Measurements from ENCODE around the gene POR. TPM values are rescaled to one million over a fixed set of nuclear protein-coding genes. Genes with fewer than 3 reads are reported as not detected.
"Not testable (repeated sequence)": the region's sequence is repeated elsewhere in the genome, so short reads cannot be mapped to it uniquely, and the experiment has no call there.

POR gene
- total RNA-seq, 1 donor from 2014 or later = 236 TPM

GRCh38 chr7:75896803-75897327, 18.1 kb upstream of the POR start:
- TF ChIP-seq CTCF (IDR thresholded peaks at IDR 0.05) = no peak
- Histone ChIP-seq H3K27me3 (no peaks in the 10 kb centered on the region), H3K36me3 (no peaks in the 10 kb centered on the region), H3K4me3 (no peak overlapping the region), H3K4me1 (no peaks in the 10 kb centered on the region), H3K27ac (no peak overlapping the region), H3K9me3 (no peaks in the 10 kb centered on the region)
- intact Hi-C loops (cut with DNase I) = no loop called here
- DNase-seq (ENCODE audit: low spot score in 2 of 2) = no peak

- DNase-seq (ENCODE audit: low spot score in 2 of 2) = no peak
- no peak for TF ChIP-seq CTCF (IDR thresholded peaks at IDR 0.05)
- H3K9me3 ChIP-seq = no peaks in the 10 kb centered on the region
- intact Hi-C loops (cut with DNase I) = no loop called here
- no peaks in the 10 kb centered on the region for H3K36me3 ChIP-seq
- no peaks in the 10 kb centered on the region for H3K4me1 ChIP-seq
- H3K27ac ChIP-seq = no peak overlapping the region
- H3K4me3 ChIP-seq = no peak overlapping the region
- no peaks in the 10 kb centered on the region for H3K27me3 ChIP-seq
Measured at GRCh38 chr7:75900617-75901315, 14.2 kb upstream of the POR start.

GRCh38 chr7:75905785-75906604, 9.0 kb upstream of the POR start:
- no peaks in the 10 kb centered on the region for H3K9me3 ChIP-seq
- no peak for TF ChIP-seq CTCF (IDR thresholded peaks at IDR 0.05)
- intact Hi-C loops (cut with DNase I) = no loop called here
- H3K27me3 ChIP-seq = no peaks in the 10 kb centered on the region
- H3K4me3 ChIP-seq = no peak overlapping the region
- peak overlapping the region in 1 of 2 donors; percentile 44 for H3K27ac ChIP-seq
- DNase-seq (ENCODE audit: low spot score in 2 of 2) = peak in 1 of 2 donors; percentile 83
- no peaks in the 10 kb centered on the region for H3K36me3 ChIP-seq
- H3K4me1 ChIP-seq = no peaks in the 10 kb centered on the region

GRCh38 chr7:75906991-75907667, 7.8 kb upstream of the POR start:
- no peak for DNase-seq (ENCODE audit: low spot score in 2 of 2)
- no peak overlapping the region for H3K27ac ChIP-seq
- TF ChIP-seq CTCF (IDR thresholded peaks at IDR 0.05) = no peak

GRCh38 chr7:75907668-75908039, 7.3 kb upstream of the POR start:
- H3K4me1 ChIP-seq; H3K27ac ChIP-seq; intact Hi-C loops (cut with DNase I); H3K27me3 ChIP-seq; H3K9me3 ChIP-seq; H3K4me3 ChIP-seq; H3K36me3 ChIP-seq; DNase-seq (ENCODE audit: low spot score in 2 of 2): not testable (repeated sequence)

More at GRCh38 chr7:75906991-75907667, 7.8 kb upstream of the POR start:
- intact Hi-C loops (cut with DNase I) = no loop called here
- Histone ChIP-seq H3K27me3 (no peaks in the 10 kb centered on the region), H3K9me3 (no peaks in the 10 kb centered on the region), H3K36me3 (no peaks in the 10 kb centered on the region), H3K4me1 (no peaks in the 10 kb centered on the region), H3K4me3 (no peak overlapping the region)
